ENCODE data around the gene PCDH15.

Gene PCDH15

DNA sequence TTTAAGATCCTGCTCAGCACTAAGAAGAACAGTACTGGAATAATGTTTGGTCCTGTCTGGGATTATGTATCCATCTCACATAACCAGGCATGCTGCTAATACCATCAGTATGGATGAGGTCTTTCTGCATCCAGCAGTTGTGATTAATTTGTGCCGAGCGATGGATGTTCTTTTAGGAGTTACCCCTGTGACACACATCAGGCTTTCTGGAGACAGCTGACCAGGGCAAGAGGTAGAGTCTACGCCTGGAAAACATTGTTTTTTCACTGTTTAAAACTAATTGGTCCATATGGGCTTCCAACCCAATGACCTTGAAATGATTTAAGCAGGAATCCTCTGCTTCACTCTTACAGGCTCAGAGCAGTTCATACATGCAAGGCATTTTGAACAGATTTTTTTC is 603.0 kb downstream of the PCDH15 start:
- H3K4me3 ChIP-seq (ENCODE audit: low read depth in 1 of 2, low read length in 2 of 2) = no peak overlapping the region
- no peak overlapping the region for H3K9ac ChIP-seq (ENCODE audit: low read depth in 1 of 2, low read length in 2 of 2)
- H3K36me3 ChIP-seq (ENCODE audit: control insufficient read depth in 1 of 2, insufficient read depth in 2 of 2, low read length in 2 of 2) = no peaks in the 10 kb centered on the region
- H3K27ac ChIP-seq (ENCODE audit: low read depth, low read length) = no peak overlapping the region
- H3K9me3 ChIP-seq (ENCODE audit: control insufficient read depth in 1 of 2, low read length in 2 of 2) = no peaks in the 10 kb centered on the region
- no peaks in the 10 kb centered on the region for H3K4me1 ChIP-seq (ENCODE audit: control insufficient read depth in 1 of 2, insufficient read depth in 2 of 2, low read length in 2 of 2)
- H3K27me3 ChIP-seq (ENCODE audit: control insufficient read depth in 1 of 2, insufficient read depth in 2 of 2, low read length in 2 of 2) = no peaks in the 10 kb centered on the region

DNA sequence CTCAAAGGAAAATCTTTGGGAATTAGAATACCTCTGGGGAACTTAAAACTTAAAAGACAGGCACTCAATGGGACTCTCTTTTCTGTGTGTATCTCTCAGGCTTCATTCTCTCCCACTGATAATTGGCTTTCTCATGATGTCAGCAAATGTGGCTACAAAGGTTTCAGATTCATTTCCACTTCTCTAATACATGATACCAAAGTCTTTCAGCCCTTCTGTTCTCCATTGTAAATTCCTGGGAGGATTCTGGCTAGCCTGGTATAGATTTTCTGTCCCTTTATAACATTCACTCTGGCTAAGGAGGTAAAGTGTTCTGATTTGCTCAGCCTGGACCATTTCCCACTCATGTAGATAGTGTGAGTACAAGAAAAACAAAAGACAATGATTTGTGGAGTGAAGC is 606.2 kb downstream of the PCDH15 start:
- Histone ChIP-seq H3K27me3 (ENCODE audit: control insufficient read depth in 1 of 2, insufficient read depth in 2 of 2, low read length in 2 of 2) (no peaks in the 10 kb centered on the region), H3K4me1 (ENCODE audit: control insufficient read depth in 1 of 2, insufficient read depth in 2 of 2, low read length in 2 of 2) (no peaks in the 10 kb centered on the region), H3K36me3 (ENCODE audit: control insufficient read depth in 1 of 2, insufficient read depth in 2 of 2, low read length in 2 of 2) (no peaks in the 10 kb centered on the region), H3K9me3 (ENCODE audit: control insufficient read depth in 1 of 2, low read length in 2 of 2) (no peaks in the 10 kb centered on the region), H3K9ac (ENCODE audit: low read depth in 1 of 2, low read length in 2 of 2) (no peak overlapping the region), H3K4me3 (ENCODE audit: low read depth in 1 of 2, low read length in 2 of 2) (no peak overlapping the region), H3K27ac (ENCODE audit: low read depth, low read length) (no peak overlapping the region)

DNA sequence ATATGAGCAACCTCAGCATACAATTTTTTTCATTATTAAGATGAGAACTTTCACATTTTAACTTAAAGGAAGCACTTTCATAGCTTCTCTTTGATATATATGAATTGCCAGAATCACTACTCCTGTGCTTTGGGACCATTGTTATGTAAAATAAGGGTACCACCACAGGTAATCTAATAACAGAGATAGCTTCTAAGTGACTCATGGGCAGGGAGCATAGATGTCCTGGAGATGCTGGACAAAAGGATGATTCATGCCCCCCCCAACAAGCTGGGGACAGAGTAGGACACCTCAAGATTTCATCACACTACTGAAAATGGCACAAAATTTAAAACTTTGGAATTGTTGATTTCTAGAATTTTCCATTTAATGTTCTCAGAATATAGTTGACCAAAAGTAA is 641.1 kb downstream of the PCDH15 start:
- no peak overlapping the region for H3K9ac ChIP-seq (ENCODE audit: low read depth in 1 of 2, low read length in 2 of 2)
- no peak overlapping the region for H3K27ac ChIP-seq (ENCODE audit: low read depth, low read length)
- no peak overlapping the region for H3K4me3 ChIP-seq (ENCODE audit: low read depth in 1 of 2, low read length in 2 of 2)
- no peaks in the 10 kb centered on the region for H3K36me3 ChIP-seq (ENCODE audit: control insufficient read depth in 1 of 2, insufficient read depth in 2 of 2, low read length in 2 of 2)
- no peaks in the 10 kb centered on the region for H3K4me1 ChIP-seq (ENCODE audit: control insufficient read depth in 1 of 2, insufficient read depth in 2 of 2, low read length in 2 of 2)
- H3K9me3 ChIP-seq (ENCODE audit: control insufficient read depth in 1 of 2, low read length in 2 of 2) = peaks cover 0 to 10% of the 10 kb centered on the region in 2 donors
- H3K27me3 ChIP-seq (ENCODE audit: control insufficient read depth in 1 of 2, insufficient read depth in 2 of 2, low read length in 2 of 2) = no peaks in the 10 kb centered on the region

DNA sequence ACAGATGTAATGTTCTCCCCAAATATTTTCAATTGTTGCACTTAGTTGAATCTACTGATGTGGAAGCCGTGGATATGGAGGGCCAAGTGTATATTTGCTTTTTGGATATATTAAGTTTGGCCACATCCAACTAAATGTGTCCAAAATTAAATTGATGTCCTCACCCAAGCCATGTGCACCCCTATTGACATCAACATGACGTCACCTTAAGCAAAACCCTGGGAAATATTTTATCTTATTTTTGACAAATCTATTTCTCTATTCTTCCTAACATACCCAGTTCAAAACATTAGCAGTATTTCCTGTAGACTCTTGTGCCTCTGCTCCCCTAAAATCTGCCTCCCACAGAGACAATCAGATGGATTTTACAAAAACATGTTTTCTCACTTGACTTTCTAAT is 652.5 kb downstream of the PCDH15 start:
- Histone ChIP-seq H3K27me3 (ENCODE audit: control insufficient read depth in 1 of 2, insufficient read depth in 2 of 2, low read length in 2 of 2) (no peaks in the 10 kb centered on the region), H3K27ac (ENCODE audit: low read depth, low read length) (no peak overlapping the region), H3K9ac (ENCODE audit: low read depth in 1 of 2, low read length in 2 of 2) (no peak overlapping the region), H3K4me3 (ENCODE audit: low read depth in 1 of 2, low read length in 2 of 2) (no peak overlapping the region), H3K9me3 (ENCODE audit: control insufficient read depth in 1 of 2, low read length in 2 of 2) (peaks cover 0 to 3% of the 10 kb centered on the region in 2 donors), H3K4me1 (ENCODE audit: control insufficient read depth in 1 of 2, insufficient read depth in 2 of 2, low read length in 2 of 2) (no peaks in the 10 kb centered on the region), H3K36me3 (ENCODE audit: control insufficient read depth in 1 of 2, insufficient read depth in 2 of 2, low read length in 2 of 2) (no peaks in the 10 kb centered on the region)

DNA sequence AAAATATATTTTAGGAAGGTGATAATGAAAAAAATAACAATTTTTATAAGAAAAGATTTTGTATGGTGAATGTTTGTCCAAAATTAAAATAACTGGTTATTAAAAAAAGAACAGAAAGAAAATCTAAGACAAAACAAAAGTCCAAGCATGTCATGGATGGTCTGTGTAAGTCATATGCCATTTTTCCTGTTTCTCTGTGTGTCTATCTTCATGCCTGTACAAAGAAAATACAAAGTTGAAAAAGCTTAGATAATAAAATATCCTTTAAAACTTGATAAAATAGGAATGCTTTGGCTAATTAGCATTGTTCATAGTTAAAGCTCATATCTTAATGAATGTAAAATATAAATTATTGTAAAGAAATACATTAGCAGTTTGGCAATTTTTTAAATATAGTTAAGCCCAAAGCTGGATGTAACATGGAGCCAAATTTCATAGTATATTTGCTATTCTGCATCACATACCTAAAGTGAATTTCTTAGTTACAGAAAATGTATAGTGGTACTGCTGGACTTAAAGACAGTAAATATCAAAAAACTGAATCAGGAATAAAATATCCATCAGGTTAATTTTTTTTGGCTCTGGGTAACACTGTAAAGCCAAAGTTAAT is 661.1 kb downstream of the PCDH15 start:
- no peaks in the 10 kb centered on the region for H3K36me3 ChIP-seq (ENCODE audit: control insufficient read depth in 1 of 2, insufficient read depth in 2 of 2, low read length in 2 of 2)
- no peaks in the 10 kb centered on the region for H3K27me3 ChIP-seq (ENCODE audit: control insufficient read depth in 1 of 2, insufficient read depth in 2 of 2, low read length in 2 of 2)
- H3K9me3 ChIP-seq (ENCODE audit: control insufficient read depth in 1 of 2, low read length in 2 of 2) = peaks cover 7 to 22% of the 10 kb centered on the region in 2 donors
- H3K9ac ChIP-seq (ENCODE audit: low read depth in 1 of 2, low read length in 2 of 2) = no peak overlapping the region
- H3K4me1 ChIP-seq (ENCODE audit: control insufficient read depth in 1 of 2, insufficient read depth in 2 of 2, low read length in 2 of 2) = no peaks in the 10 kb centered on the region
- no peak overlapping the region for H3K4me3 ChIP-seq (ENCODE audit: low read depth in 1 of 2, low read length in 2 of 2)
- H3K27ac ChIP-seq (ENCODE audit: low read depth, low read length) = no peak overlapping the region

DNA sequence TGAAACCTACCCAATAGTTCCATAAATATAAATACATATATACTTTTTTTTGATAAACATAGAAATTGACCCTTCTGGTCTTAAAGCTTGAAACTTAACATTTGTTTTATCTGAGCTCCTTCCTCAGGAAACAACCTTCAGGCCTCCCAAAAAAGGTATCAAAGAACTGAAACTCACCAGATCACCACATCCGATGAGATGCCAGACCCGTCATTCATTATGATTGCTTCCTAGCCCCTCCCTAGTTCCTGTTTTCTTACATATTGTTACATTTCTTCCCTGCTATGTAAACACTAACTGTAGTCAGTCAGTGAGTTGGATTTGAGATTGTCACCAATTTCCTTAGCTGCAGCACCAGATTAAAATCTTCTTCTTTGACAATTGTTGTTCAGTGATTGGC is 663.6 kb downstream of the PCDH15 start:
- H3K9me3 ChIP-seq (ENCODE audit: control insufficient read depth in 1 of 2, low read length in 2 of 2) = peaks cover 7 to 19% of the 10 kb centered on the region in 2 donors
- H3K36me3 ChIP-seq (ENCODE audit: control insufficient read depth in 1 of 2, insufficient read depth in 2 of 2, low read length in 2 of 2) = no peaks in the 10 kb centered on the region
- H3K27me3 ChIP-seq (ENCODE audit: control insufficient read depth in 1 of 2, insufficient read depth in 2 of 2, low read length in 2 of 2) = no peaks in the 10 kb centered on the region
- H3K27ac ChIP-seq (ENCODE audit: low read depth, low read length) = no peak overlapping the region
- H3K4me1 ChIP-seq (ENCODE audit: control insufficient read depth in 1 of 2, insufficient read depth in 2 of 2, low read length in 2 of 2) = no peaks in the 10 kb centered on the region
- H3K4me3 ChIP-seq (ENCODE audit: low read depth in 1 of 2, low read length in 2 of 2) = no peak overlapping the region
- H3K9ac ChIP-seq (ENCODE audit: low read depth in 1 of 2, low read length in 2 of 2) = no peak overlapping the region

DNA sequence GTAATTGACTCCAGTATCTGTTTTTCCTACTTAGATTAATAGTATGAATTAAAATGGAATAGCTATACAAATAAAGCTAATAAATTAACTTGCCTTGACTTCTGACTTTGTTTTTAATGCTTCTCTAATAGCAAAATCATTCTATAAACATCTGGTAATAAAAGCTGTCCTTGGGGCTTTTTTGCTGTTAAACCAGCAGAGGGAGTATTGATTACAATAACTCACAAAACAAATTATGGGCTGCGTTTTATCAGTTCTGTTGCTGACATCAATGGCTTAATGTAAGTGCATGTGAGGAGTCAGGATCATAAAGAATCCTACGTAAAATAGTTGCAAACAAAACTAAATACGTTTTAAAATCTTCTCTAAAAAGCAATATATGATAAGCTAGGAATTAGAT is 667.8 kb downstream of the PCDH15 start:
- Histone ChIP-seq H3K36me3 (ENCODE audit: control insufficient read depth in 1 of 2, insufficient read depth in 2 of 2, low read length in 2 of 2) (no peaks in the 10 kb centered on the region), H3K4me1 (ENCODE audit: control insufficient read depth in 1 of 2, insufficient read depth in 2 of 2, low read length in 2 of 2) (no peaks in the 10 kb centered on the region), H3K9me3 (ENCODE audit: control insufficient read depth in 1 of 2, low read length in 2 of 2) (no peaks in the 10 kb centered on the region), H3K9ac (ENCODE audit: low read depth in 1 of 2, low read length in 2 of 2) (no peak overlapping the region), H3K27ac (ENCODE audit: low read depth, low read length) (no peak overlapping the region), H3K4me3 (ENCODE audit: low read depth in 1 of 2, low read length in 2 of 2) (no peak overlapping the region), H3K27me3 (ENCODE audit: control insufficient read depth in 1 of 2, insufficient read depth in 2 of 2, low read length in 2 of 2) (no peaks in the 10 kb centered on the region)

DNA sequence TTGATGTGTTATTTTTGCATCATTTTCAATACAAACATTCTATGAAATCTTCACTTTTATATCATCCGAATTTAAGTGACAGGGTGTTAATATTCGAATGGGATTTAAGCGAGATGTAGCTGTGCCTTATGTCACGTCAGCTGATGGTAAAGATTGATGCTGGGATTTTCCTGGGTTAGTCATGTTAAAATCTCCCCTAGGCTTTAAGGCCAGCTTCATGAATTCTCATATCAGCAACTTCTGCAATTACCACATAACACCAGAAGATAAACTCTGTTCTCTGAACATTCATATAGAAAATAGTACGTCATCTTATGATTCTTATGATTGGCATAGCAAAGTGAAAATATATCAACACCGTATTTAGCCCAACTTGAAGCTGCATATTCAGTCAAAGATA is 669.2 kb downstream of the PCDH15 start:
- Histone ChIP-seq H3K27me3 (ENCODE audit: control insufficient read depth in 1 of 2, insufficient read depth in 2 of 2, low read length in 2 of 2) (no peaks in the 10 kb centered on the region), H3K9me3 (ENCODE audit: control insufficient read depth in 1 of 2, low read length in 2 of 2) (no peaks in the 10 kb centered on the region), H3K9ac (ENCODE audit: low read depth in 1 of 2, low read length in 2 of 2) (no peak overlapping the region), H3K4me1 (ENCODE audit: control insufficient read depth in 1 of 2, insufficient read depth in 2 of 2, low read length in 2 of 2) (no peaks in the 10 kb centered on the region), H3K27ac (ENCODE audit: low read depth, low read length) (no peak overlapping the region), H3K4me3 (ENCODE audit: low read depth in 1 of 2, low read length in 2 of 2) (no peak overlapping the region), H3K36me3 (ENCODE audit: control insufficient read depth in 1 of 2, insufficient read depth in 2 of 2, low read length in 2 of 2) (no peaks in the 10 kb centered on the region)

DNA sequence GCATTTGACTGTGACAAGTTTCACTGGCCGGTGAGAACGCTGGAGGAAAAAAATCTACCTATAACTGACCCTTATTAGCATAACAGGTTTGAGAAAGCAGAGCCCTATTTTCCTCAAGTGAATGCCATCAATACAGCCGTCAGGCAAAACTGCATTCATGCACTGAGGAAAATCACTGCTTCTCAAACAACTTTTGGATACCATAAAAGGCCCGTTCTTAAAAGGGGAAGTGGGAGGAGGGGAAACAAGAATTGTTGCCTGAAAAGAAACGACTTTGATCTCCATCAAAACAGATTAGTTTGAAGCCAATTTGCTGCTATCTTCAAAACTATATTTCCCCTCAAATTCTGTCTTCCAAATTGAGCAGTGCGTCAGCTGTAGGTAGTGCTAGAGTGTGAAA is 670.6 kb downstream of the PCDH15 start:
- Histone ChIP-seq H3K4me1 (ENCODE audit: control insufficient read depth in 1 of 2, insufficient read depth in 2 of 2, low read length in 2 of 2) (no peaks in the 10 kb centered on the region), H3K36me3 (ENCODE audit: control insufficient read depth in 1 of 2, insufficient read depth in 2 of 2, low read length in 2 of 2) (no peaks in the 10 kb centered on the region), H3K4me3 (ENCODE audit: low read depth in 1 of 2, low read length in 2 of 2) (no peak overlapping the region), H3K27me3 (ENCODE audit: control insufficient read depth in 1 of 2, insufficient read depth in 2 of 2, low read length in 2 of 2) (no peaks in the 10 kb centered on the region), H3K27ac (ENCODE audit: low read depth, low read length) (no peak overlapping the region), H3K9ac (ENCODE audit: low read depth in 1 of 2, low read length in 2 of 2) (no peak overlapping the region), H3K9me3 (ENCODE audit: control insufficient read depth in 1 of 2, low read length in 2 of 2) (no peaks in the 10 kb centered on the region)

DNA sequence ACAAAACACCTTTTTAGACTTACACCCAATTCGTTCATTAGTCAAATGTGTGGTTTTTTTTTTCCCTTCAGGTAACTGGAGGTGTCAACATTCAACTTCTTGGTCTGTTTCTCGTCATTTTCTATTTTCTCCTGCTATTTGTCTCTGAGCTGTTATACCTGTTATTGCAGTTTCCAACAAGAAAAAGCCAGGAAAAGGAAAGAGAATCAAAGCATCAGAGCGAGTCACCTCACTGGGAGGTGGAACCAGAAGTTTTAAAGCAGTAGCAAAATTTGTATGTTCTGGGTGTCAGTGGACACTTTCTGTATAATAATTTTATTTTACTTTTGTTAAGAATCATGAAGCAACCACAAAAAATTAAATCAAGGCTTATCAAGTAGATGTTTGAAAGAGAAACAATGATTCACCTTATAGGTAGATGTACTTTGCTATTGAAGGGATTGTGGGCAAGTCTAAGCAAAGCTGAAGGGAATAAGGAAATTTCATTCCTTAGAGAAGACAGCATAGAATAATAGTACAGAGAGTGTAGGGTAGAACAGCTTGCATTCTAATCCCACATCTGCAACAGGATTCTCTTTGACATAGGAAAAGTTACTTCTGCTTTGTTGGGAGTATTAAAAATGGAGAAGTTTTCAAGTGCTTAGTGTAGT is 675.8 kb downstream of the PCDH15 start:
- Histone ChIP-seq H3K27ac (ENCODE audit: low read depth, low read length) (no peak overlapping the region), H3K9me3 (ENCODE audit: control insufficient read depth in 1 of 2, low read length in 2 of 2) (no peaks in the 10 kb centered on the region), H3K9ac (ENCODE audit: low read depth in 1 of 2, low read length in 2 of 2) (no peak overlapping the region), H3K4me3 (ENCODE audit: low read depth in 1 of 2, low read length in 2 of 2) (no peak overlapping the region), H3K36me3 (ENCODE audit: control insufficient read depth in 1 of 2, insufficient read depth in 2 of 2, low read length in 2 of 2) (no peaks in the 10 kb centered on the region), H3K27me3 (ENCODE audit: control insufficient read depth in 1 of 2, insufficient read depth in 2 of 2, low read length in 2 of 2) (no peaks in the 10 kb centered on the region), H3K4me1 (ENCODE audit: control insufficient read depth in 1 of 2, insufficient read depth in 2 of 2, low read length in 2 of 2) (no peaks in the 10 kb centered on the region)

Measured in duodenal mucosa (tissue), 2 donors.